Hepatocyte (in vitro differentiated cells): ENCODE measurements around the gene MAOB. TPM values are rescaled to one million over a fixed set of nuclear protein-coding genes. Genes with fewer than 3 reads are reported as not detected.

ENCODE experiments used
- DNase-seq: peaks from one replicate; pipeline ENCODE4 v3.0.0-alpha.2; 2016; ENCODE audit warnings: low spot score
- H2AFZ ChIP-seq: fragments of 200-600 bp; sonication (generic); 2 replicates; pipeline ENCODE4 v1.6.0; 2016; ENCODE audit warnings: antibody characterized with exemption, mild to moderate bottlenecking
- H3K27ac ChIP-seq: fragments of 200-600 bp; sonication (generic); 2 replicates; pipeline ENCODE4 v1.5.1; 2016; ENCODE audit warnings: mild to moderate bottlenecking
- H3K27me3 ChIP-seq: fragments of 200-600 bp; sonication (generic); 2 replicates; pipeline ENCODE4 v1.6.1; 2016
- H3K36me3 ChIP-seq: fragments of 200-600 bp; sonication (generic); replicated peaks from 2 replicates; pipeline ENCODE4 v1.5.1; 2016; ENCODE audit warnings: low read depth; ENCODE audit not compliant: insufficient read depth
- H3K4me1 ChIP-seq: fragments of 200-600 bp; sonication (generic); 2 replicates; pipeline ENCODE4 v1.5.1; 2016; ENCODE audit warnings: mild to moderate bottlenecking, moderate library complexity; ENCODE audit not compliant: insufficient read depth
- H3K4me2 ChIP-seq: fragments of 200-600 bp; sonication (generic); 2 replicates; pipeline ENCODE4 v1.6.0; 2016
- H3K4me3 ChIP-seq: fragments of 200-600 bp; sonication (generic); 2 replicates; pipeline ENCODE4 v1.5.1; 2016; ENCODE audit warnings: mild to moderate bottlenecking
- H3K79me2 ChIP-seq: fragments of 200-600 bp; sonication (generic); 2 replicates; pipeline ENCODE4 v1.6.0; 2017; ENCODE audit warnings: mild to moderate bottlenecking
- H3K9me2 ChIP-seq: fragments of 200-600 bp; sonication (generic); replicated peaks from 2 replicates; pipeline ENCODE4 v1.6.0; 2017; ENCODE audit warnings: mild to moderate bottlenecking; ENCODE audit not compliant: insufficient read depth
- H3K9me3 ChIP-seq: fragments of 200-600 bp; sonication (generic); 2 replicates; pipeline ENCODE4 v1.5.1; 2016; ENCODE audit warnings: low read depth, mild to moderate bottlenecking
- H4K20me1 ChIP-seq: fragments of 200-600 bp; sonication (generic); 2 replicates; pipeline ENCODE4 v1.6.0; 2016; ENCODE audit warnings: mild to moderate bottlenecking; ENCODE audit not compliant: insufficient read depth, poor library complexity, severe bottlenecking
- EZH2 ChIP-seq: fragments of 200-600 bp; sonication (generic); IDR thresholded peaks from 2 replicates; pipeline ENCODE4 v1.6.1; 2016; ENCODE audit warnings: antibody characterized with exemption, mild to moderate bottlenecking, borderline replicate concordance
- EZH2phosphoT487 ChIP-seq: fragments of 200-600 bp; sonication (generic); IDR thresholded peaks from one replicate; pipeline ENCODE4 v1.6.1; 2018; ENCODE audit warnings: antibody characterized with exemption, mild to moderate bottlenecking, low read depth, moderate library complexity; ENCODE audit not compliant: unreplicated experiment, severe bottlenecking
- WGBS: methylation state at CpG from one replicate; pipeline ENCODE4 v1.1.6; 2016; ENCODE audit warnings: low lambda C conversion rate; ENCODE audit errors: missing lambda C conversion rate; 5-methylcytosine and 5-hydroxymethylcytosine counted together
- polyA plus RNA-seq: library from polyadenylated mRNA; unstranded; fragments of >200 nt; fragmentation: Nextera tagmentation; extraction: Ambion mirVana; gene quantifications from 2 replicates; pipeline ENCODE4 v1.2.1, GENCODE V29; 2016
- total RNA-seq: library from RNA; depleted of rRNA; stranded (reverse); fragments of >200 nt; gene quantifications from 2 replicates; pipeline ENCODE4 v1.2.3, GENCODE V29; 2014
- TF ChIP-seq, protein P1 (sequence below): fragments of 200-600 bp; sonication (generic); IDR thresholded peaks from 2 replicates; pipeline ENCODE4 v1.5.1; 2016; ENCODE audit warnings: antibody characterized with exemption, mild to moderate bottlenecking; ENCODE audit not compliant: poor library complexity

MAOB gene
- total and polyA plus RNA-seq, 2 experiments from 2014 or later, result 47.0 to 80.5 TPM

- no peak overlapping the region for H3K4me3 ChIP-seq
- no peaks in the 10 kb centered on the region for H3K4me1 ChIP-seq
- TF ChIP-seq, protein P1, sequence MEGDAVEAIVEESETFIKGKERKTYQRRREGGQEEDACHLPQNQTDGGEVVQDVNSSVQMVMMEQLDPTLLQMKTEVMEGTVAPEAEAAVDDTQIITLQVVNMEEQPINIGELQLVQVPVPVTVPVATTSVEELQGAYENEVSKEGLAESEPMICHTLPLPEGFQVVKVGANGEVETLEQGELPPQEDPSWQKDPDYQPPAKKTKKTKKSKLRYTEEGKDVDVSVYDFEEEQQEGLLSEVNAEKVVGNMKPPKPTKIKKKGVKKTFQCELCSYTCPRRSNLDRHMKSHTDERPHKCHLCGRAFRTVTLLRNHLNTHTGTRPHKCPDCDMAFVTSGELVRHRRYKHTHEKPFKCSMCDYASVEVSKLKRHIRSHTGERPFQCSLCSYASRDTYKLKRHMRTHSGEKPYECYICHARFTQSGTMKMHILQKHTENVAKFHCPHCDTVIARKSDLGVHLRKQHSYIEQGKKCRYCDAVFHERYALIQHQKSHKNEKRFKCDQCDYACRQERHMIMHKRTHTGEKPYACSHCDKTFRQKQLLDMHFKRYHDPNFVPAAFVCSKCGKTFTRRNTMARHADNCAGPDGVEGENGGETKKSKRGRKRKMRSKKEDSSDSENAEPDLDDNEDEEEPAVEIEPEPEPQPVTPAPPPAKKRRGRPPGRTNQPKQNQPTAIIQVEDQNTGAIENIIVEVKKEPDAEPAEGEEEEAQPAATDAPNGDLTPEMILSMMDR, result no peak
- TF ChIP-seq EZH2 (no peak), EZH2phosphoT487 (no peak)
- no peaks in the 10 kb centered on the region for H3K9me2 ChIP-seq
- no peak overlapping the region for H3K4me2 ChIP-seq
- no peak overlapping the region for H2AFZ ChIP-seq
- WGBS, result 77% methylated on average over 6 of the region's 6 CpGs
- no peaks in the 10 kb centered on the region for H3K79me2 ChIP-seq
- H3K27ac ChIP-seq, result no peak overlapping the region
- H3K36me3 ChIP-seq, result no peaks in the 10 kb centered on the region
- H4K20me1 ChIP-seq, result no peaks in the 10 kb centered on the region
- H3K27me3 ChIP-seq, result no peaks in the 10 kb centered on the region
- H3K9me3 ChIP-seq, result no peaks in the 10 kb centered on the region
- no peak for DNase-seq
Observed at GRCh38 chrX:43735534-43735933, 146.7 kb downstream of the MAOB start.

DNA sequence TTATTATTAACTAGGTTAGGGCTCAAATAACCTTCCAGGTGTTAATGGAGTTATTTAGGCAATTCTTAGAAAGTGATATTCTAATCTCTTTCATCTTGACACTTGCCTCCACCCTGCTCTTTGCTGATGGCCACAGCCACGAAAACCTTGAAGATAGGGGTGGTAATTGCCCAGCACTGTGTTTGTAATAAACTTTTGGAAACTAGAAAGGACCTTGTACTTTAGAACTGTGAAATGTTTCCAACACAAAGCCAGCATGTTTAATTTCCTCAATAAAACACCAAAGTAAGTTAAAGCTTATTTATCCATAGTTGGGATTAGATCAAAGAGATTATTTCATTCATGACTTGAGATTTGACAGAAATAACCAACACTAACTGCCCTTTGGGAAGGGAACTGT lies 147.8 kb downstream of the MAOB start:
- WGBS, result 19% methylated on average over 1 of the region's 1 CpG
- H3K79me2 ChIP-seq, result no peaks in the 10 kb centered on the region
- H3K4me2 ChIP-seq, result no peak overlapping the region
- no peaks in the 10 kb centered on the region for H3K9me3 ChIP-seq
- H3K4me1 ChIP-seq, result no peaks in the 10 kb centered on the region
- no peaks in the 10 kb centered on the region for H3K27me3 ChIP-seq
- no peak for DNase-seq
- H3K36me3 ChIP-seq, result no peaks in the 10 kb centered on the region
- H2AFZ ChIP-seq, result no peak overlapping the region
- H3K4me3 ChIP-seq, result no peak overlapping the region
- TF ChIP-seq EZH2phosphoT487 (no peak), EZH2 (no peak)
- TF ChIP-seq, protein P1, result no peak
- H4K20me1 ChIP-seq, result no peaks in the 10 kb centered on the region
- H3K27ac ChIP-seq, result no peak overlapping the region
- H3K9me2 ChIP-seq, result no peaks in the 10 kb centered on the region

GRCh38 chrX:43733699-43734098 lies 148.6 kb downstream of the MAOB start:
- Histone ChIP-seq H4K20me1 (no peaks in the 10 kb centered on the region), H3K9me3 (no peaks in the 10 kb centered on the region), H3K4me1 (no peaks in the 10 kb centered on the region), H2AFZ (no peak overlapping the region), H3K79me2 (no peaks in the 10 kb centered on the region), H3K36me3 (no peaks in the 10 kb centered on the region), H3K9me2 (no peaks in the 10 kb centered on the region), H3K27me3 (no peaks in the 10 kb centered on the region), H3K4me2 (no peak overlapping the region), H3K4me3 (no peak overlapping the region), H3K27ac (no peak overlapping the region)
- TF ChIP-seq EZH2phosphoT487 (no peak), EZH2 (no peak)
- TF ChIP-seq, protein P1, result no peak
- no peak for DNase-seq
- WGBS, result 89% methylated on average over 1 of the region's 1 CpG

GRCh38 chrX:43731086-43731485 lies 151.2 kb downstream of the MAOB start:
- Histone ChIP-seq H3K9me3 (no peaks in the 10 kb centered on the region), H3K27ac (no peak overlapping the region), H3K79me2 (no peaks in the 10 kb centered on the region), H3K27me3 (no peaks in the 10 kb centered on the region), H3K9me2 (no peaks in the 10 kb centered on the region), H3K36me3 (no peaks in the 10 kb centered on the region), H3K4me1 (no peaks in the 10 kb centered on the region), H2AFZ (no peak overlapping the region), H3K4me2 (no peak overlapping the region), H3K4me3 (no peak overlapping the region), H4K20me1 (no peaks in the 10 kb centered on the region)
- TF ChIP-seq, protein P1, result no peak
- no peak for TF ChIP-seq EZH2phosphoT487
- TF ChIP-seq EZH2, result no peak
- WGBS, result 91% methylated on average over 7 of the region's 7 CpGs
- DNase-seq, result no peak
